H1 (cell line): ENCODE measurements around the gene SPTSSB. TPM values are rescaled to one million over a fixed set of nuclear protein-coding genes. Genes with fewer than 3 reads are reported as not detected.

Experiments used
- BCL11A ChIP-seq, 2 experiments: IDR thresholded peaks; one replicate each; pipeline ENCODE4 v1.6.1; 2011; ENCODE audit warnings: low read depth in 2 of 2, low read length in 2 of 2, mild to moderate bottlenecking in 2 of 2
- E2F6 ChIP-seq: IDR thresholded peaks from 2 replicates; pipeline ENCODE4 v1.6.1; 2012; ENCODE audit warnings: inconsistent platforms
- EP300 ChIP-seq, 2 experiments: IDR thresholded peaks; 1 replicate in 1 of 2; 2 replicates in 1 of 2; pipeline ENCODE4 v1.6.1; 2011 to 2012; ENCODE audit warnings: low read depth in 2 of 2, low read length in 2 of 2, mild to moderate bottlenecking in 2 of 2, borderline replicate concordance in 1 of 2, inconsistent platforms in 1 of 2, moderate library complexity in 1 of 2
- FOSL1 ChIP-seq: IDR thresholded peaks from 2 replicates; pipeline ENCODE4 v1.6.1; 2011; ENCODE audit warnings: mild to moderate bottlenecking, low read depth, low read length, moderate library complexity; ENCODE audit not compliant: insufficient read depth
- GTF2F1 ChIP-seq: IDR thresholded peaks from 2 replicates; pipeline ENCODE4 v1.6.1; 2012; ENCODE audit warnings: low read depth, low read length, improper control_type of control experiment, borderline replicate concordance
- RFX5 ChIP-seq: IDR thresholded peaks from 2 replicates; pipeline ENCODE4 v1.6.1; 2011; ENCODE audit warnings: low read depth, low read length, improper control_type of control experiment, borderline replicate concordance
- USF2 ChIP-seq: IDR thresholded peaks from 2 replicates; pipeline ENCODE4 v1.6.1; 2011; ENCODE audit warnings: low read length, improper control_type of control experiment
- ZNF274 ChIP-seq: IDR thresholded peaks from 2 replicates; pipeline ENCODE4 v1.7.0; 2012; ENCODE audit warnings: low read length, borderline replicate concordance; ENCODE audit errors: extremely low read depth
- polyA plus RNA-seq, 7 experiments: library from polyadenylated mRNA; depleted of rRNA in 3 of 7; stranded (reverse) in 5 of 7; unstranded in 2 of 7; fragments of >200 nt in 5 of 7; fragments of 200-250 nt in 2 of 7; gene quantifications; 1 replicate in 5 of 7; 2 replicates in 1 of 7; 4 replicates in 1 of 7; pipeline versions ENCODE4 v1.2.1 to v1.2.3, GENCODE V29; 2011 to 2013; ENCODE audit warnings: missing spikeins in 2 of 7, mixed read lengths in 2 of 7
- total RNA-seq: library from RNA; stranded (reverse); fragmentation: NEBNext Ultra II Directional; extraction: Animal tissue kit (Norgen Biotek cat#: 25700); gene quantifications from 2 replicates; pipeline ENCODE4 v1.2.1, GENCODE V29; 2021

Gene SPTSSB
- total and polyA plus RNA-seq, 2 of the 8 experiments (the other 6 are each of a cell fraction or from before 2014, with no cell fraction given) = 33.4 to 52.5 TPM

- TF ChIP-seq USF2 (no peak), GTF2F1 (no peak), FOSL1 (no peak), RFX5 (no peak), BCL11A (IDR thresholded peaks at IDR 0.05; ENCODE audit: low read depth in 2 of 2, low read length in 2 of 2) (no peak), ZNF274 (no peak), E2F6 (no peak), EP300 (IDR thresholded peaks at IDR 0.05; ENCODE audit: borderline replicate concordance in 1 of 2, low read depth in 2 of 2, low read length in 2 of 2) (no peak; a peak in 1 of 3 replicates)
Measured at GRCh38 chr3:161371441-161372320, at the start of gene SPTSSB (continued).
